Ishikawa (cell line): Measurements from ENCODE around the gene SH3D21.

Source experiments
- CEBPB ChIP-seq: IDR thresholded peaks from 2 replicates; pipeline ENCODE4 v1.6.1; 2012
- CREB1 ChIP-seq: IDR thresholded peaks from 2 replicates; pipeline ENCODE4 v1.6.1; 2012; ENCODE audit warnings: low read depth
- EGR1 ChIP-seq: IDR thresholded peaks from 2 replicates; pipeline ENCODE4 v1.6.1; 2012
- EP300 ChIP-seq: IDR thresholded peaks from 2 replicates; pipeline ENCODE4 v1.6.1; 2012; ENCODE audit warnings: borderline replicate concordance
- FOXM1 ChIP-seq: IDR thresholded peaks from 2 replicates; pipeline ENCODE4 v1.6.1; 2012; ENCODE audit warnings: low read depth, borderline replicate concordance
- NFIC ChIP-seq: IDR thresholded peaks from 2 replicates; pipeline ENCODE4 v1.6.1; 2012
- RAD21 ChIP-seq: IDR thresholded peaks from 2 replicates; pipeline ENCODE4 v1.6.1; 2012; ENCODE audit warnings: low read depth
- TAF1 ChIP-seq: IDR thresholded peaks from 2 replicates; pipeline ENCODE4 v1.6.1; 2012; ENCODE audit warnings: low read depth, mild to moderate bottlenecking
- TCF12 ChIP-seq: IDR thresholded peaks from 2 replicates; pipeline ENCODE4 v1.6.1; 2012; ENCODE audit warnings: low read depth
- TEAD4 ChIP-seq: IDR thresholded peaks from 2 replicates; pipeline ENCODE4 v1.6.1; 2012
- YY1 ChIP-seq: IDR thresholded peaks from 2 replicates; pipeline ENCODE4 v1.6.1; 2012; ENCODE audit warnings: low read depth
- ZBTB7A ChIP-seq: IDR thresholded peaks from 2 replicates; pipeline ENCODE4 v1.6.1; 2012; ENCODE audit warnings: low read depth
- TF ChIP-seq, protein P1 (sequence below): IDR thresholded peaks from 2 replicates; pipeline ENCODE4 v1.6.1; 2012
- TF ChIP-seq, protein P2 (sequence below): IDR thresholded peaks from 2 replicates; pipeline ENCODE4 v1.6.1; 2012
- TF ChIP-seq, protein P3 (sequence below): IDR thresholded peaks from 2 replicates; pipeline ENCODE4 v1.6.1; 2012; ENCODE audit warnings: low read depth, mild to moderate bottlenecking

Gene SH3D21

DNA sequence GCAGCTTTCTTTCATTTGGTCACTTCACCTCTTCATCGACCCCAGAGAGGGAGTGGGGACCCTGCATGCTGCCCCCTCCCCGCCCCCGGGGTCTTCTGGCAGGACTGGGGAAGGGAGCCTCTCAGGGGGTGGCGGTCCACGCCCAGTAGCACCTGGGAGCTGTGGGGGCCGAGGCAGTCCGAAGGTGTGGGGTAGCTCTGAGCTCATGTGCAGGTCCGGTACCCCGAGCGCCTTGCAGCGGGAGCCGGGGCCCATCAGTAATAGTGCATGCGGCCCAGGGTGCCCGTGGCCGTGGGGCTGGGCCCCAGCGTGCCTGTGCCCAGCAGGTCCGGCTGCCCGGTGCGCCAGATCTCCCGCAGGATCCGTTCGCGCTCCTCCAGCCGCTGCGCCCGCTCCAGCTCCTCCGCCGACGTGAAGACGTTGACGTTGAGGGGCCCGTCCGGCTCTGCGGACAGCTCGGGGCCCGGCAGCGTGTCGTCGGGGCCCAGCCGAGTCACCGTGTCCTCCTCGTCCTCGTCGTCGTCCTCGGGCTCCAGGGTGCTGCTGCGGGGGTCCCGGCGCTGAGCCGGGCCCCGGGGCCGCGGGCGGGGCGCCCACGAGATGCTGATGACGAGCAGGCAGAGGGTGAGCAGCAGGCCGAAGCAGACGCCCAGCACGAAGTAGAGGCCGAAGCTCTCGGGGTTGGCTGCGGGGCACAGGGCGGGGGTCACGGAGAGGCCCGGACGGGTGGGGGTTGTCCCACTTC, 16.0 kb downstream of the SH3D21 start:
- TF ChIP-seq EP300 (no peak), CEBPB (no peak), CREB1 (no peak), FOXM1 (no peak), YY1 (no peak), EGR1 (no peak), ZBTB7A (no peak), TEAD4 (no peak), NFIC (no peak), TCF12 (no peak), RAD21 (no peak), TAF1 (no peak)
- TF ChIP-seq, protein P1, sequence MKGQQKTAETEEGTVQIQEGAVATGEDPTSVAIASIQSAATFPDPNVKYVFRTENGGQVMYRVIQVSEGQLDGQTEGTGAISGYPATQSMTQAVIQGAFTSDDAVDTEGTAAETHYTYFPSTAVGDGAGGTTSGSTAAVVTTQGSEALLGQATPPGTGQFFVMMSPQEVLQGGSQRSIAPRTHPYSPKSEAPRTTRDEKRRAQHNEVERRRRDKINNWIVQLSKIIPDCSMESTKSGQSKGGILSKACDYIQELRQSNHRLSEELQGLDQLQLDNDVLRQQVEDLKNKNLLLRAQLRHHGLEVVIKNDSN: no peak
- TF ChIP-seq, protein P2, sequence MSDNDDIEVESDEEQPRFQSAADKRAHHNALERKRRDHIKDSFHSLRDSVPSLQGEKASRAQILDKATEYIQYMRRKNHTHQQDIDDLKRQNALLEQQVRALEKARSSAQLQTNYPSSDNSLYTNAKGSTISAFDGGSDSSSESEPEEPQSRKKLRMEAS: no peak
- TF ChIP-seq, protein P3, sequence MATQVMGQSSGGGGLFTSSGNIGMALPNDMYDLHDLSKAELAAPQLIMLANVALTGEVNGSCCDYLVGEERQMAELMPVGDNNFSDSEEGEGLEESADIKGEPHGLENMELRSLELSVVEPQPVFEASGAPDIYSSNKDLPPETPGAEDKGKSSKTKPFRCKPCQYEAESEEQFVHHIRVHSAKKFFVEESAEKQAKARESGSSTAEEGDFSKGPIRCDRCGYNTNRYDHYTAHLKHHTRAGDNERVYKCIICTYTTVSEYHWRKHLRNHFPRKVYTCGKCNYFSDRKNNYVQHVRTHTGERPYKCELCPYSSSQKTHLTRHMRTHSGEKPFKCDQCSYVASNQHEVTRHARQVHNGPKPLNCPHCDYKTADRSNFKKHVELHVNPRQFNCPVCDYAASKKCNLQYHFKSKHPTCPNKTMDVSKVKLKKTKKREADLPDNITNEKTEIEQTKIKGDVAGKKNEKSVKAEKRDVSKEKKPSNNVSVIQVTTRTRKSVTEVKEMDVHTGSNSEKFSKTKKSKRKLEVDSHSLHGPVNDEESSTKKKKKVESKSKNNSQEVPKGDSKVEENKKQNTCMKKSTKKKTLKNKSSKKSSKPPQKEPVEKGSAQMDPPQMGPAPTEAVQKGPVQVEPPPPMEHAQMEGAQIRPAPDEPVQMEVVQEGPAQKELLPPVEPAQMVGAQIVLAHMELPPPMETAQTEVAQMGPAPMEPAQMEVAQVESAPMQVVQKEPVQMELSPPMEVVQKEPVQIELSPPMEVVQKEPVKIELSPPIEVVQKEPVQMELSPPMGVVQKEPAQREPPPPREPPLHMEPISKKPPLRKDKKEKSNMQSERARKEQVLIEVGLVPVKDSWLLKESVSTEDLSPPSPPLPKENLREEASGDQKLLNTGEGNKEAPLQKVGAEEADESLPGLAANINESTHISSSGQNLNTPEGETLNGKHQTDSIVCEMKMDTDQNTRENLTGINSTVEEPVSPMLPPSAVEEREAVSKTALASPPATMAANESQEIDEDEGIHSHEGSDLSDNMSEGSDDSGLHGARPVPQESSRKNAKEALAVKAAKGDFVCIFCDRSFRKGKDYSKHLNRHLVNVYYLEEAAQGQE: no peak

DNA sequence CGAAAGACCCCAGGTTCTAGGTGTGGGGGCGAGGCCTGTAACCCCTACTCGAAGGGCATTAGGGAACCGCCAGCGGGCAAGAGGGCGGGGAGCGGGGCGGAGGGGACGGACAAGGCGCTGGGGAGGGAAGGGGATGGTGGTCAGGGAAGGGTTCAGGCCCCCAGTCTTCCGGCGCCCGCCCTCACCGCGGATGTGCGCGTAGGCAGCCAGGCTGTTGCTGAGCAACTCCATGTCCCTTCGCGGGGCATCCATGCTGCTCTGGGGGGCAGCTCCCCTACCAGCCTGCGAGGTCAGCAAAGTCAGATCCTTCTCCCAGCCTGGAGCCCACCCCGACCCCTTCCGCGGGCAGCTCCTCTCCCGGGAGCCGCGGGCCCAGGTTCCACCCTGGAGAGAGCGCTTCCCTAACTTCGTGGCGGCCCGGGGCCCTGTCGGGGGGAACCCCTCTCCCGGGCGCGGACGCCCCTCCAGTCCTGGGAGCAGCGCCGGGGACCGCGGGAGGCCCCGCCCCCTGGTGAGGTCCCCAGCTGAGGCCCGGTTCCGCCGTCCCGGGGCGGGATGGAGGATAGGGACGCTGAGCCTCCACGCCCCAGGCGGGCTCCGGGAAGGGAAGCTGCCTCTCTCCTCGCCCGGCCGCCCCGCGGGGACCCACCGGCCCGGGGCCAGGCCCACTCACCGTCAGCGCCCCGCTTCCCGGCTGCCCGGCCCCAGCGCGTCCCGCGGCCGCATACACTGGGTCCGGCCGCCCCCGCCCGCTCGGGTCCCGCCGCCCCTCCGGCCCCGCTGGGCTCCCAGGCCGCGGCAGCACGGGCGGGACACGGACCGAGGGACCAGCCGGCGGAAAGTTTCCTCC, 16.8 kb downstream of the SH3D21 start:
- TF ChIP-seq FOXM1: no peak
- TF ChIP-seq, protein P2: peak; percentile 16; the same call in 1 of the 2 replicates
- no peak; the same call in 1 of the 2 replicates for TF ChIP-seq TCF12

DNA sequence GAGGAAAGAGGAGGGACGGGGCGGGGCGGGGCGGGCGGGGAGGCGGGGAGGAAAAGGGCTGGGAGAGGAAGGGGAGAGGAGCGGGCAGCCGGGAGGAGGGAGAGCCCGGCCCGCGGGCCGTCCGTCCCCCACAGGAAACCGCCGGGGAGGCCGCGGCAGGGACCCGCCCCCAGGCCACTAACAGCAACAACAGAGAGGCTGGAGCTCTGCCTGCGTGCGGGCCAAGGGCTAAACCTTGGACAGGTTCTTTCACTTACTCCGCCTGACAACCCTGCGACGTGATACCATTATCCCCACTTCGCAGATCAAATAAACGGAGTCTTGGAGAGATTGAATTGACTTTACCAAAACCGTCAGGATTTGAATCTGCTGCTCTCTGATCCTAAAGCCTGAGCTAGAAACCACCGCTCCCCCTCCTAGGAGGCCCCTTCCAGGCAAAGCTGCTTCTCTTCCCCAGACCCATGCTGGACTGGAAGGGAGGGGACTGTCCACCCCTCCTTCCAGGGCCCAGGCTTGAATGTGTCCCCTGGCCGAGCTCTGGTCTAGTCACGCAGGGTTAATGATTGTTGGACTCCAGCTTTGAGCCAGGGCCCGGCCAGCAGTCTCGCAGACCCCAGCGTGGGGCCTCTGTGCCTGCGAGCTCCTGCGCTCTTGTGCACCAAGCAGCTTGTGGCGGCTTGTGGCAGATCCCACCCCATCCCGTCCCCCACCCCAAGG, 17.6 kb downstream of the SH3D21 start, which contains the start of gene EVA1B:
EVA1B (minus strand) TSS at position 10 of the 717 bp plus-strand sequence. CDS start 608 bp downstream, outside the sequence.
- no peak for TF ChIP-seq CEBPB
- no peak for TF ChIP-seq EP300
- no peak for TF ChIP-seq YY1
- no peak for TF ChIP-seq TAF1
- TF ChIP-seq FOXM1: no peak
- no peak for TF ChIP-seq ZBTB7A
- TF ChIP-seq, protein P3: no peak
- no peak for TF ChIP-seq TCF12
- no peak for TF ChIP-seq TEAD4
- no peak for TF ChIP-seq RAD21
- no peak for TF ChIP-seq CREB1
- TF ChIP-seq NFIC: no peak
- TF ChIP-seq, protein P1: no peak
- TF ChIP-seq, protein P2: no peak
- no peak for TF ChIP-seq EGR1

DNA sequence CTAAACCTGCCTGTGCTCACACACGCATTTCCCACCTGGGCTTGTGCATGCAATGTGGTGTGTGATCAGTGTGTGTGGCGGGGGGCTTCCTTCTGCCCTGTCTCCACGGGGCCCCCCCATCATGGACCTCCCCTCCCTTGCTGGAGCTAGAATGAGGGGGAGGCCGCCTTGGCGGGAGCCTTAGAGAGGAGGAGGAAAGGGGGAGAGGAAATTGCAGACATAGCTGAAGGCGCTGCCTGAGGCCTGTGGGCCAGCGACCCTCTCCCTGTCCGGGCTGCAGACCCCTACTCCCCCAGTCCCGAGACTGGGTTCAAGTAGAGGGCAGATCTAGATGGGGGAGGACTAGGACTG, 18.2 kb downstream of the SH3D21 start:
- TF ChIP-seq TAF1: no peak
- TF ChIP-seq, protein P1: no peak
- TF ChIP-seq RAD21: no peak
- TF ChIP-seq, protein P2: no peak
- no peak for TF ChIP-seq CEBPB
- no peak for TF ChIP-seq EP300
- no peak for TF ChIP-seq YY1
- TF ChIP-seq, protein P3: no peak
- TF ChIP-seq EGR1: no peak
- no peak for TF ChIP-seq ZBTB7A
- TF ChIP-seq FOXM1: no peak
- no peak for TF ChIP-seq TCF12
- no peak for TF ChIP-seq CREB1
